ENCODE results near the gene MBP. TPM values are rescaled to one million over a fixed set of nuclear protein-coding genes. Genes with fewer than 3 reads are reported as not detected.

Gene MBP
- total RNA-seq, 2 experiments from 2014 or later, result 13.5 to 28.9 TPM

- Histone ChIP-seq H3K4me2 (ENCODE audit: low read length) (no peak overlapping the region), H2AFZ (ENCODE audit: low read length) (no peak overlapping the region), H3K27ac (ENCODE audit: low read depth, low read length, poor library complexity, severe bottlenecking) (no peak overlapping the region), H3K36me3 (ENCODE audit: insufficient read depth, low read length) (peaks cover 15% of the 10 kb centered on the region; the same call in 1 of the 2 replicates), H3K9me2 (ENCODE audit: insufficient read depth, low read length) (no peaks in the 10 kb centered on the region), H4K20me1 (ENCODE audit: insufficient read depth, low read length) (no peaks in the 10 kb centered on the region), H3K4me3 (ENCODE audit: low read depth, low read length, poor library complexity, severe bottlenecking) (no peak overlapping the region), H3K4me1 (ENCODE audit: insufficient read depth, low read length, poor library complexity, severe bottlenecking) (peaks cover 28% of the 10 kb centered on the region), H3K79me2 (ENCODE audit: insufficient read depth, low read depth, low read length) (peaks cover 4% of the 10 kb centered on the region; the same call in 1 of the 2 replicates), H3K9me3 (ENCODE audit: low read length) (no peaks in the 10 kb centered on the region)
- intact Hi-C loops (cut with micrococcal nuclease; ENCODE audit: unreplicated experiment), result loop anchor here (1.0 to 10.0 kb wide), 2 partner anchors 21 to 466 kb away; partner anchors contain the start of gene ZNF516
- no TSS peak for BruUV-seq (replicated peaks)
- no peak for DNase-seq (ENCODE audit: low spot score)
- ChIA-PET POLR2A (no interaction called here), CTCF (ENCODE audit: unreplicated experiment) (interaction anchor here (0.7 kb wide), 1 partner anchor 22 kb away, joined by 3 read pairs; no protein-coding TSS in a partner anchor)
- TF ChIP-seq EZH2phosphoT487 (IDR thresholded peaks at IDR 0.05; ENCODE audit: borderline replicate concordance, low read depth, low read length), result no peak
- TF ChIP-seq, protein P1, sequence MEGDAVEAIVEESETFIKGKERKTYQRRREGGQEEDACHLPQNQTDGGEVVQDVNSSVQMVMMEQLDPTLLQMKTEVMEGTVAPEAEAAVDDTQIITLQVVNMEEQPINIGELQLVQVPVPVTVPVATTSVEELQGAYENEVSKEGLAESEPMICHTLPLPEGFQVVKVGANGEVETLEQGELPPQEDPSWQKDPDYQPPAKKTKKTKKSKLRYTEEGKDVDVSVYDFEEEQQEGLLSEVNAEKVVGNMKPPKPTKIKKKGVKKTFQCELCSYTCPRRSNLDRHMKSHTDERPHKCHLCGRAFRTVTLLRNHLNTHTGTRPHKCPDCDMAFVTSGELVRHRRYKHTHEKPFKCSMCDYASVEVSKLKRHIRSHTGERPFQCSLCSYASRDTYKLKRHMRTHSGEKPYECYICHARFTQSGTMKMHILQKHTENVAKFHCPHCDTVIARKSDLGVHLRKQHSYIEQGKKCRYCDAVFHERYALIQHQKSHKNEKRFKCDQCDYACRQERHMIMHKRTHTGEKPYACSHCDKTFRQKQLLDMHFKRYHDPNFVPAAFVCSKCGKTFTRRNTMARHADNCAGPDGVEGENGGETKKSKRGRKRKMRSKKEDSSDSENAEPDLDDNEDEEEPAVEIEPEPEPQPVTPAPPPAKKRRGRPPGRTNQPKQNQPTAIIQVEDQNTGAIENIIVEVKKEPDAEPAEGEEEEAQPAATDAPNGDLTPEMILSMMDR (conservative IDR thresholded peaks at IDR 0.05; ENCODE audit: low read length), result peak; percentile 56
These were observed 172.0 kb downstream of the MBP start for GRCh38 chr18:76960528-76961035.

DNA sequence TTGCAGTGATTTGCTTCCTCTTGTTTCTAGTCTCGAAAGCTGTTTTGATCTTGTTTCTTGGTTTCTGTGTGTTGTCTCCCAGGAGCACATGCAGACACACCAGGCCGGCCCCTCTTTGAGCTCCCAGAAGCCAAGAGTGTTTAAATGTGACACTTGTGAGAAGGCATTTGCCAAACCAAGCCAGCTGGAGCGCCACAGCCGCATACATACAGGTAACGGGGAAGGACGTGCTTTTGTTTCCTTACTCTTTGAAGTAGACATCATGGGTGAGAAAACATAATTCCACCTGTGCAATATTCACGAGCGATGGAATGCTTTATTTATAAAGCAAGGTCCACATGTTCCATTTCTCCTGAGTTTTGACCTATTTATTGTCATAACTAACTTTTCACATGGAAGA lies 173.0 kb downstream of the MBP start:
- ChIA-PET CTCF (ENCODE audit: unreplicated experiment) (interaction anchor here (1.0 kb wide), 1 partner anchor 21 kb away, joined by 3 read pairs; no protein-coding TSS in a partner anchor), POLR2A (no interaction called here)
- BruUV-seq (replicated peaks), result no TSS peak
- DNase-seq (ENCODE audit: low spot score), result no peak
- Histone ChIP-seq H3K4me2 (ENCODE audit: low read length) (no peak overlapping the region), H3K36me3 (ENCODE audit: insufficient read depth, low read length) (peaks cover 15% of the 10 kb centered on the region; the same call in 1 of the 2 replicates), H3K79me2 (ENCODE audit: insufficient read depth, low read depth, low read length) (no peaks in the 10 kb centered on the region), H3K27ac (ENCODE audit: low read depth, low read length, poor library complexity, severe bottlenecking) (no peak overlapping the region), H3K9me3 (ENCODE audit: low read length) (no peaks in the 10 kb centered on the region), H3K9me2 (ENCODE audit: insufficient read depth, low read length) (no peaks in the 10 kb centered on the region), H3K4me3 (ENCODE audit: low read depth, low read length, poor library complexity, severe bottlenecking) (no peak overlapping the region), H3K4me1 (ENCODE audit: insufficient read depth, low read length, poor library complexity, severe bottlenecking) (peaks cover 18% of the 10 kb centered on the region), H2AFZ (ENCODE audit: low read length) (no peak overlapping the region), H4K20me1 (ENCODE audit: insufficient read depth, low read length) (no peaks in the 10 kb centered on the region)
- TF ChIP-seq EZH2phosphoT487 (IDR thresholded peaks at IDR 0.05; ENCODE audit: borderline replicate concordance, low read depth, low read length), result no peak
- TF ChIP-seq, protein P1 (conservative IDR thresholded peaks at IDR 0.05; ENCODE audit: low read length), result no peak
- intact Hi-C loops (cut with micrococcal nuclease; ENCODE audit: unreplicated experiment), result loop anchor here (1.0 to 10.0 kb wide), 2 partner anchors 22 to 465 kb away; partner anchors contain the start of gene ZNF516

- H3K4me3 ChIP-seq (ENCODE audit: low read depth, low read length, poor library complexity, severe bottlenecking), result no peak overlapping the region
- intact Hi-C loops (cut with micrococcal nuclease; ENCODE audit: unreplicated experiment), result no loop called here
- ChIA-PET POLR2A (no interaction called here), CTCF (ENCODE audit: unreplicated experiment) (interaction anchor here (1.0 kb wide), 1 partner anchor 22 kb away, joined by 3 read pairs; no protein-coding TSS in a partner anchor)
- no peak overlapping the region for H3K4me2 ChIP-seq (ENCODE audit: low read length)
- TF ChIP-seq, protein P1 (conservative IDR thresholded peaks at IDR 0.05; ENCODE audit: low read length), result no peak
- TF ChIP-seq EZH2phosphoT487 (IDR thresholded peaks at IDR 0.05; ENCODE audit: borderline replicate concordance, low read depth, low read length), result no peak
- no peaks in the 10 kb centered on the region for H3K9me2 ChIP-seq (ENCODE audit: insufficient read depth, low read length)
- H3K27ac ChIP-seq (ENCODE audit: low read depth, low read length, poor library complexity, severe bottlenecking), result no peak overlapping the region
- no TSS peak for BruUV-seq (replicated peaks)
- DNase-seq (ENCODE audit: low spot score), result no peak
- peaks cover 11% of the 10 kb centered on the region for H3K4me1 ChIP-seq (ENCODE audit: insufficient read depth, low read length, poor library complexity, severe bottlenecking)
- H3K36me3 ChIP-seq (ENCODE audit: insufficient read depth, low read length), result peaks cover 15% of the 10 kb centered on the region; the same call in 1 of the 2 replicates
- H3K9me3 ChIP-seq (ENCODE audit: low read length), result no peaks in the 10 kb centered on the region
- H4K20me1 ChIP-seq (ENCODE audit: insufficient read depth, low read length), result no peaks in the 10 kb centered on the region
- no peaks in the 10 kb centered on the region for H3K79me2 ChIP-seq (ENCODE audit: insufficient read depth, low read depth, low read length)
- H2AFZ ChIP-seq (ENCODE audit: low read length), result no peak overlapping the region
These were observed 173.8 kb downstream of the MBP start for GRCh38 chr18:76958692-76959341.

All from OCI-LY7 (cell line).